PC-3 (cell line): ENCODE measurements around the gene ESRP2.

ENCODE experiments used
- CTCF ChIP-seq: fragments of 300-600 bp; sonication (generic); conservative IDR thresholded peaks from 2 replicates; pipeline ENCODE4 v1.5.1; 2017; ENCODE audit warnings: antibody characterized with exemption, low read depth, mild to moderate bottlenecking, low read length
- EZH2 ChIP-seq: fragments of 300-600 bp; sonication (generic); IDR thresholded peaks from one replicate; pipeline ENCODE4 v1.6.1; 2017; ENCODE audit warnings: antibody characterized with exemption, mild to moderate bottlenecking, low read length; ENCODE audit not compliant: unreplicated experiment

DNA sequence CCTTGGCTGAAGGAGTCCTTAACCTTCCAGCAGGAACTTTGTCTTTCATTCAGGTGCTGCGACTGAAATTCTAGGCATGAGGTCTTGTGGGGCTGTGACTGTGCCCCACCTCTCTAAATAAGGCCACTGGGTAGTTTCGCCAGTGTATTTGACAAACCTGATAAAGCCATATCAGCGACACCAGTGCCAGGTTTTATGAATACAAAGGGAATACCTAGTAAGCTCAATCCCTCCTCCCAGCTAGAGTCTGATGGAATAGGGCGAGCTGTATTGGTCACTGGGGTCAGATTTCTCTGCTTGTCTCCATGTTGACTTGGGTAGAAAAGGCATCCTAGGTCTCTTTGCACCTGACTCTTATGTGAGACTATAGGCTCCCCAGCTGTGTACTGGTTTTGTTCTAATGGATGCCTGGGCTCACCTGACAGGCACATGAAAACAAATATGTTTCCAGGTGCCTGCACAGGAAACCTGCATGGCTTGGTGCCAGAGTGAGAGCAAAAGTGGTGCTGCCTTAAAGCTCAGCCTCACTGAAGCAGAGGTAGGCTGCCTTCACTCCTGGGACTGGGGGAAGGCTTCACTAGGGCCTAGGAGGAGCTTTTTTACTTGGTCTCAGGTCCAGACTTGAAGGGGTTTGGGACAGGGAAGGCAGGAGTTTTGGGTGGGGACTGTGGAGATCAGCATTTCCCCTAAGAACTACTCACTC lies 36.7 kb upstream of the ESRP2 start:
- no peak for TF ChIP-seq EZH2
- TF ChIP-seq CTCF: no peak
